Measurements from ENCODE around the gene CDH12.
"Not testable (repeated sequence)": the region's sequence is repeated elsewhere in the genome, so short reads cannot be mapped to it uniquely, and the experiment has no call there.

DNA sequence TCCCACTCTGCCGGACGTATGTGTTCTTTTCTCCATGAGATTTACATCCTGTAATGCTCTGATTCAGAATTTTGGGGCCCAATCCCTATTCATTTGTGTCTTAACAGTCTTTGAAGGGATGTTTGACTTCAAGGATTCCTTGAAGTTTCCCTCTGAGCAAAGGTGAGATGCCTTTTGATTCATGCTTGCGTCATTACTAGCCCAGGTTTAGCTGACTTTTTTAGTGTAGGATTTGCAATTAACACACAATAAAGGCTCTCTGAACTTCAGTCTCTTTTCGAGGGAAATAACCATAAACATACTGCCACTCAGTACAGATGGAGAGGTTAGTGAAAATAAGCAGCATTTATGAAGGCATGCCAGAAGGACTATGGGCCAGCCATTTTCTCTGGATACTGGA lies 842.3 kb downstream of the CDH12 start:
- TF ChIP-seq, protein P1, sequence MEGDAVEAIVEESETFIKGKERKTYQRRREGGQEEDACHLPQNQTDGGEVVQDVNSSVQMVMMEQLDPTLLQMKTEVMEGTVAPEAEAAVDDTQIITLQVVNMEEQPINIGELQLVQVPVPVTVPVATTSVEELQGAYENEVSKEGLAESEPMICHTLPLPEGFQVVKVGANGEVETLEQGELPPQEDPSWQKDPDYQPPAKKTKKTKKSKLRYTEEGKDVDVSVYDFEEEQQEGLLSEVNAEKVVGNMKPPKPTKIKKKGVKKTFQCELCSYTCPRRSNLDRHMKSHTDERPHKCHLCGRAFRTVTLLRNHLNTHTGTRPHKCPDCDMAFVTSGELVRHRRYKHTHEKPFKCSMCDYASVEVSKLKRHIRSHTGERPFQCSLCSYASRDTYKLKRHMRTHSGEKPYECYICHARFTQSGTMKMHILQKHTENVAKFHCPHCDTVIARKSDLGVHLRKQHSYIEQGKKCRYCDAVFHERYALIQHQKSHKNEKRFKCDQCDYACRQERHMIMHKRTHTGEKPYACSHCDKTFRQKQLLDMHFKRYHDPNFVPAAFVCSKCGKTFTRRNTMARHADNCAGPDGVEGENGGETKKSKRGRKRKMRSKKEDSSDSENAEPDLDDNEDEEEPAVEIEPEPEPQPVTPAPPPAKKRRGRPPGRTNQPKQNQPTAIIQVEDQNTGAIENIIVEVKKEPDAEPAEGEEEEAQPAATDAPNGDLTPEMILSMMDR (IDR thresholded peaks at IDR 0.05), result not testable (repeated sequence)
- TF ChIP-seq POLR2A, EP300 (IDR thresholded peaks at IDR 0.05): not testable (repeated sequence)

Data from ovary (tissue), 3 donors.